SH-SY5Y (cell line): Measurements from ENCODE around the gene PRSS53.

Source experiments
- GATA2 ChIP-seq: IDR thresholded peaks from 2 replicates; pipeline ENCODE4 v1.6.1; 2011; ENCODE audit warnings: mild to moderate bottlenecking, low read depth, low read length
- GATA3 ChIP-seq: IDR thresholded peaks from 2 replicates; pipeline ENCODE4 v1.6.1; 2011; ENCODE audit warnings: low read depth, mild to moderate bottlenecking, low read length, moderate library complexity

GRCh38 chr16:31105677-31106213 is 17.0 kb upstream of the PRSS53 start:
- TF ChIP-seq GATA2 (no peak), GATA3 (no peak)
